Raji (cell line): ENCODE results near the gene MIB2.

Experiments used
- POLR2A ChIP-seq: IDR thresholded peaks from 2 replicates; pipeline ENCODE4 v1.6.1; 2011; ENCODE audit warnings: low read depth, low read length, control low read depth; ENCODE audit not compliant: insufficient read depth

The MIB2 gene

GRCh38 chr1:1594602-1595260 is 20.6 kb upstream of the MIB2 start:
- no peak for TF ChIP-seq POLR2A

- TF ChIP-seq POLR2A = no peak
These were observed 18.6 kb upstream of the MIB2 start for GRCh38 chr1:1596493-1597274.

GRCh38 chr1:1597275-1597930 is 17.9 kb upstream of the MIB2 start:
- TF ChIP-seq POLR2A = no peak

GRCh38 chr1:1598051-1598719 is 17.1 kb upstream of the MIB2 start:
- no peak for TF ChIP-seq POLR2A

- TF ChIP-seq POLR2A = no peak
These were observed 16.6 kb upstream of the MIB2 start for GRCh38 chr1:1598720-1599029.

- no peak for TF ChIP-seq POLR2A
These were observed 16.0 kb upstream of the MIB2 start for GRCh38 chr1:1599030-1599934.

GRCh38 chr1:1599935-1600860 is 15.1 kb upstream of the MIB2 start, which contains the start of gene FNDC10:
Gene FNDC10 (minus strand): TSS chr1:1600135. CDS start chr1:1600015, 120 bp downstream.
- no peak for TF ChIP-seq POLR2A

GRCh38 chr1:1600861-1601563 is 14.3 kb upstream of the MIB2 start:
- TF ChIP-seq POLR2A = no peak

GRCh38 chr1:1601564-1602303 is 13.6 kb upstream of the MIB2 start:
- no peak for TF ChIP-seq POLR2A

DNA sequence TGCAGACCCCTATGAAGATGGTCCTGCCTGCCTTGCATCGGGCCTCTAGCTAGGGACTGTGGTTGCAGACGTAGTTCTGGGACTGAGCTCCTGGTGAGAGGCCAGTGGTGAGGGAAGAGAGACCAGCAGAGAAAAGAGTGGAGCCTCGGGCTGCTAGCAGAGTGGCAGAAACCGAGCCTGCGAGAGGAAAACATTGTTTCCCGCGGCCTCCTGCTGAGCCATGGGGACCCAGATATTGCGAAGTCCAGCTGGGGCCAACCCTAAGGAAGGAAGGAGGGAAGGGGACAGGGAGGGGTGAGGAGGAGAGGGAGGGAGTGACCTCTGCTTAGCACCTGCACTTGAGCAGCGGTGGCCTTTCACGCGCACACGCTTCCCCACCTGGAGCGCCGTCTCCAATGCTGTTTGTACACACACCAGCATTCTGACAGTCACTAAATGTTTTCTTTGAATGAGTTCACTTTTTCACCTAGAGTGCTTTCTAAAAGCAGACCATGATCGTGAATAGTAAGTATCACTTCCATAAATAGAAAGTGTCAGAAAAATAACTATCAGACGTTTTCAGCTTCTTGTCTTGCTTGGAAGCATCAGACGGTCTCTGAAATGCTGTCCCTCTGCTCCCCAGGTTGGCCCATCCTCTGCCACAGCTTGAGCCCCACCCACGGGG is 12.9 kb upstream of the MIB2 start:
- TF ChIP-seq POLR2A = no peak

- no peak for TF ChIP-seq POLR2A
These were observed 12.3 kb upstream of the MIB2 start for GRCh38 chr1:1602968-1603506.

- no peak for TF ChIP-seq POLR2A
These were observed 11.5 kb upstream of the MIB2 start for GRCh38 chr1:1603671-1604373.
